SK-N-SH treated with all-trans-retinoic acid at 6 μM for 48 hours (cell line): ENCODE measurements around the gene SLC2A11.

Experiments used
- ATAC-seq: fragments of 200-7000 bp; cut with Tn5 transposase; 3 replicates; pipeline ENCODE4 v1.9.1; 2020; ENCODE audit warnings: mild to moderate bottlenecking, moderate library complexity
- BACH2 ChIP-seq: fragments of 250-450 bp; sonication (Bioruptor Pico); IDR thresholded peaks from 2 replicates; pipeline ENCODE4 v1.9.0; 2021; ENCODE audit warnings: mild to moderate bottlenecking, borderline replicate concordance
- CSDC2 ChIP-seq: fragments of 250-450 bp; sonication (Bioruptor Pico); IDR thresholded peaks from 2 replicates; pipeline ENCODE4 v1.5.0; 2020; ENCODE audit warnings: mild to moderate bottlenecking, moderate library complexity
- ESRRG ChIP-seq: fragments of 250-450 bp; sonication (Bioruptor Pico); IDR thresholded peaks from 2 replicates; pipeline ENCODE4 v1.6.1; 2021; ENCODE audit warnings: mild to moderate bottlenecking
- OSR1 ChIP-seq: fragments of 250-450 bp; sonication (Bioruptor Pico); IDR thresholded peaks from 2 replicates; pipeline ENCODE4 v1.8.0; 2022; ENCODE audit warnings: moderate library complexity, mild to moderate bottlenecking, inconsistent platforms
- SNAI2 ChIP-seq: fragments of 250-450 bp; sonication (Bioruptor Pico); IDR thresholded peaks from 2 replicates; pipeline ENCODE4 v1.5.0; 2020; ENCODE audit warnings: mild to moderate bottlenecking, moderate library complexity
- TCF4 ChIP-seq: fragments of 250-450 bp; sonication (Bioruptor Pico); IDR thresholded peaks from 2 replicates; pipeline ENCODE4 v1.8.0; 2021; ENCODE audit warnings: mild to moderate bottlenecking, moderate library complexity, borderline replicate concordance
- TOX ChIP-seq: fragments of 250-450 bp; sonication (Bioruptor Pico); IDR thresholded peaks from 2 replicates; pipeline ENCODE4 v1.8.0; 2021; ENCODE audit warnings: mild to moderate bottlenecking, moderate library complexity, borderline replicate concordance
- ZFP30 ChIP-seq: fragments of 450-650 bp; formaldehyde crosslinking; IDR thresholded peaks from 2 replicates; pipeline ENCODE4 v1.5.0; 2022; ENCODE audit warnings: mild to moderate bottlenecking, moderate library complexity
- ZNF565 ChIP-seq: fragments of 450-650 bp; formaldehyde crosslinking; conservative IDR thresholded peaks from 2 replicates; pipeline ENCODE4 v1.5.0; 2020; ENCODE audit warnings: low read depth, mild to moderate bottlenecking, moderate library complexity
- TF ChIP-seq, protein P1 (sequence below): fragments of 250-450 bp; sonication (Bioruptor Pico); IDR thresholded peaks from 2 replicates; pipeline ENCODE4 v1.5.0; 2020; ENCODE audit warnings: mild to moderate bottlenecking, moderate library complexity
- TF ChIP-seq, protein P2 (sequence below): fragments of 250-450 bp; sonication (Bioruptor Pico); IDR thresholded peaks from 2 replicates; pipeline ENCODE4 v1.5.1; 2021; ENCODE audit warnings: mild to moderate bottlenecking, moderate library complexity
- TF ChIP-seq, protein P3 (sequence below): fragments of 250-450 bp; sonication (Bioruptor Pico); IDR thresholded peaks from 2 replicates; pipeline ENCODE4 v1.5.1; 2020; ENCODE audit warnings: low read depth, mild to moderate bottlenecking, moderate library complexity
- TF ChIP-seq, protein P4 (sequence below): fragments of 250-450 bp; sonication (Bioruptor Pico); IDR thresholded peaks from 2 replicates; pipeline ENCODE4 v1.8.0; 2021; ENCODE audit warnings: low read depth, mild to moderate bottlenecking, moderate library complexity, borderline replicate concordance

The SLC2A11 gene

DNA sequence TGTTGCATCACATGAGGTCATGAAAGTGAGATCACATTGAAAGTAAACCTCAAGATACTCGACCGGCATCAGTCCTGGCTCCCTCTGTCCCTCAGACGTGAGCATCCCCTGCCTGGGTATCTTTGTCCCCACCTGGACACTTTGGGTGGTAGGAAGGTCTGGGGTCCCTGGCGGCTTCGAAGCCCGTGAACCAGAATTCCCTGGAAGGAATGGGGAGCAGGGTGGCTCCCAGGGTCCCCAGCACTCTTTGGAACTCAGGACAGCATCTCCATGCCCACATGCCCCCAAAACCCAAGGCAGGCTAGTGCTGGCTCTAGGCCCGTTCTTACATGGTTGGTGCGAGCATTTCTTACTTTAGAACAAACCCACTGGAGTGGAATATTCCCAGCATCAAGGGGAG, 26.4 kb upstream of the SLC2A11 start:
- TF ChIP-seq TCF4 (CRISPR knock-in tag) (no peak), ESRRG (CRISPR knock-in tag) (no peak), CSDC2 (CRISPR knock-in tag) (no peak), ZNF565 (CRISPR knock-in tag) (no peak), BACH2 (CRISPR knock-in tag) (no peak), OSR1 (no peak), TOX (CRISPR knock-in tag) (no peak)
- TF ChIP-seq, protein P1, sequence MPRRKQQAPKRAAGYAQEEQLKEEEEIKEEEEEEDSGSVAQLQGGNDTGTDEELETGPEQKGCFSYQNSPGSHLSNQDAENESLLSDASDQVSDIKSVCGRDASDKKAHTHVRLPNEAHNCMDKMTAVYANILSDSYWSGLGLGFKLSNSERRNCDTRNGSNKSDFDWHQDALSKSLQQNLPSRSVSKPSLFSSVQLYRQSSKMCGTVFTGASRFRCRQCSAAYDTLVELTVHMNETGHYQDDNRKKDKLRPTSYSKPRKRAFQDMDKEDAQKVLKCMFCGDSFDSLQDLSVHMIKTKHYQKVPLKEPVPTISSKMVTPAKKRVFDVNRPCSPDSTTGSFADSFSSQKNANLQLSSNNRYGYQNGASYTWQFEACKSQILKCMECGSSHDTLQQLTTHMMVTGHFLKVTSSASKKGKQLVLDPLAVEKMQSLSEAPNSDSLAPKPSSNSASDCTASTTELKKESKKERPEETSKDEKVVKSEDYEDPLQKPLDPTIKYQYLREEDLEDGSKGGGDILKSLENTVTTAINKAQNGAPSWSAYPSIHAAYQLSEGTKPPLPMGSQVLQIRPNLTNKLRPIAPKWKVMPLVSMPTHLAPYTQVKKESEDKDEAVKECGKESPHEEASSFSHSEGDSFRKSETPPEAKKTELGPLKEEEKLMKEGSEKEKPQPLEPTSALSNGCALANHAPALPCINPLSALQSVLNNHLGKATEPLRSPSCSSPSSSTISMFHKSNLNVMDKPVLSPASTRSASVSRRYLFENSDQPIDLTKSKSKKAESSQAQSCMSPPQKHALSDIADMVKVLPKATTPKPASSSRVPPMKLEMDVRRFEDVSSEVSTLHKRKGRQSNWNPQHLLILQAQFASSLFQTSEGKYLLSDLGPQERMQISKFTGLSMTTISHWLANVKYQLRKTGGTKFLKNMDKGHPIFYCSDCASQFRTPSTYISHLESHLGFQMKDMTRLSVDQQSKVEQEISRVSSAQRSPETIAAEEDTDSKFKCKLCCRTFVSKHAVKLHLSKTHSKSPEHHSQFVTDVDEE (CRISPR knock-in tag) = no peak
- TF ChIP-seq, all 23 proteins: peak for 0
- no peak for ATAC-seq

DNA sequence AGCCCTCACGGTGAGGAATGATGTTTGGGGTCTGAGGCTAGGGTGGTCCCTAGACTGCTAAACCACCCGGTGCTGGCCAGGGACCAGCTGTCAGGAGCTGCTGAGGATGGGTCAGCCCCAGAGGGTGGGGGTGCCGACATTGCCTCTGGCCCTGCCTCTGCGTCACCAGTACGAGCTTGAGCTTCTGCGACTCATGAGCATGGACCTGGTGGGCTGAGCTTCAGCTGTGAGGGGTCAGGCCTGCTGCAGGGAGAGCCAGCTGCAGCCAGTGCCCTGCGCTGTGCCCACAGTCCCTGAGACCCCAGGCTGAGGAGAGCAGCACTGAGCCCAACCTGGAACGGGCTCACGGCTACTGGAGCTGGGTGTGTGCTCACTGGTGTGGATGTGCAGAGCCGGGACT, 25.9 kb upstream of the SLC2A11 start:
- ATAC-seq = no peak
- no peak for TF ChIP-seq SNAI2
- TF ChIP-seq ZNF565 (CRISPR knock-in tag) = no peak
- TF ChIP-seq, protein P2, sequence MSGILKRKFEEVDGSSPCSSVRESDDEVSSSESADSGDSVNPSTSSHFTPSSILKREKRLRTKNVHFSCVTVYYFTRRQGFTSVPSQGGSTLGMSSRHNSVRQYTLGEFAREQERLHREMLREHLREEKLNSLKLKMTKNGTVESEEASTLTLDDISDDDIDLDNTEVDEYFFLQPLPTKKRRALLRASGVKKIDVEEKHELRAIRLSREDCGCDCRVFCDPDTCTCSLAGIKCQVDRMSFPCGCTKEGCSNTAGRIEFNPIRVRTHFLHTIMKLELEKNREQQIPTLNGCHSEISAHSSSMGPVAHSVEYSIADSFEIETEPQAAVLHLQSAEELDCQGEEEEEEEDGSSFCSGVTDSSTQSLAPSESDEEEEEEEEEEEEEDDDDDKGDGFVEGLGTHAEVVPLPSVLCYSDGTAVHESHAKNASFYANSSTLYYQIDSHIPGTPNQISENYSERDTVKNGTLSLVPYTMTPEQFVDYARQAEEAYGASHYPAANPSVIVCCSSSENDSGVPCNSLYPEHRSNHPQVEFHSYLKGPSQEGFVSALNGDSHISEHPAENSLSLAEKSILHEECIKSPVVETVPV (CRISPR knock-in tag) = no peak
- TF ChIP-seq BACH2 (CRISPR knock-in tag) = no peak
- TF ChIP-seq TCF4 (CRISPR knock-in tag) = no peak

DNA sequence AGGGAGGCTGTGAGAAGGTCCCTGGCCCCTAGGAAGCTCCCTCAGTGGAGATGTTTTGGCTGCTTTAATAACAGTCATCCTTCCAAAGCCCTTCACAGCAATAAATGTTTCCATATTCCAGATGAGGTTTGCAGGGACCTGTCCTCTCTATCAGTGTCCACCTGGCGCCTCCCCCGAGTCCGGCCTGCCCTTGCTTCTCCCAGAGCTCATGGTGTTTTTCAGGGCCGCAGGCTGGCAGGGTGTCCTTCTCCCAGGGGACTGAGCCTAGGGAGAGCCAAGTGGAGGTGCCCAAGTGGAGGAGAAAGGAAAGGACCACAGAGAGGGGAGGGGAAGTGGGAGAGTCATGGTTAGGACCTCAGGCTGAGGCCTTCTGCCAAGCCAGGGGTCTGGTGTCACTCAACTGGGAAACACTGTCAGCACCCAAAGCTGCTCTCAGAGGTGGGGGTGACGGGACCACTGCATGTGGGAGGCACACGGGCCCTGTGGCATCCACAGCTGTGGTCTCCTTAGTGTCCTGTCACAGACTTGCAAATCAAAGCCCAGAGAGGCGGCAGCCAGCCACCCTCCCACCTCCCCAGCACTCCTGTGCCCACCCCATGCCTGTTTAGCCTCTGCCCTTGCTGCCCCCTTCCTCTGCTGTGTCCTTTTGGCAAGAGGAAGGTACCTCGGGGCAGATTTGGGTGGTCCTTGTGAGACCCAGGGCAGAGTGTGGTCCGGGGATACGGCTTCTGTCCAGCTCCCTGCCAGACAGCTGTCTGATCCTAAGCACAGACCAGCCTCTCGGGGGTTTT, 25.3 kb upstream of the SLC2A11 start:
- TF ChIP-seq, protein P3, sequence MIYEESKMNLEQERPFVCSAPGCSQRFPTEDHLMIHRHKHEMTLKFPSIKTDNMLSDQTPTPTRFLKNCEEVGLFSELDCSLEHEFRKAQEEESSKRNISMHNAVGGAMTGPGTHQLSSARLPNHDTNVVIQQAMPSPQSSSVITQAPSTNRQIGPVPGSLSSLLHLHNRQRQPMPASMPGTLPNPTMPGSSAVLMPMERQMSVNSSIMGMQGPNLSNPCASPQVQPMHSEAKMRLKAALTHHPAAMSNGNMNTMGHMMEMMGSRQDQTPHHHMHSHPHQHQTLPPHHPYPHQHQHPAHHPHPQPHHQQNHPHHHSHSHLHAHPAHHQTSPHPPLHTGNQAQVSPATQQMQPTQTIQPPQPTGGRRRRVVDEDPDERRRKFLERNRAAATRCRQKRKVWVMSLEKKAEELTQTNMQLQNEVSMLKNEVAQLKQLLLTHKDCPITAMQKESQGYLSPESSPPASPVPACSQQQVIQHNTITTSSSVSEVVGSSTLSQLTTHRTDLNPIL (CRISPR knock-in tag) = no peak
- TF ChIP-seq, protein P1 (CRISPR knock-in tag) = 0 out of 2 replicates have a peak, but pooled peaks have one; percentile 30
- TF ChIP-seq, all 23 proteins: peak for 1
- no peak; the same call in 2 of the 3 replicates for ATAC-seq

DNA sequence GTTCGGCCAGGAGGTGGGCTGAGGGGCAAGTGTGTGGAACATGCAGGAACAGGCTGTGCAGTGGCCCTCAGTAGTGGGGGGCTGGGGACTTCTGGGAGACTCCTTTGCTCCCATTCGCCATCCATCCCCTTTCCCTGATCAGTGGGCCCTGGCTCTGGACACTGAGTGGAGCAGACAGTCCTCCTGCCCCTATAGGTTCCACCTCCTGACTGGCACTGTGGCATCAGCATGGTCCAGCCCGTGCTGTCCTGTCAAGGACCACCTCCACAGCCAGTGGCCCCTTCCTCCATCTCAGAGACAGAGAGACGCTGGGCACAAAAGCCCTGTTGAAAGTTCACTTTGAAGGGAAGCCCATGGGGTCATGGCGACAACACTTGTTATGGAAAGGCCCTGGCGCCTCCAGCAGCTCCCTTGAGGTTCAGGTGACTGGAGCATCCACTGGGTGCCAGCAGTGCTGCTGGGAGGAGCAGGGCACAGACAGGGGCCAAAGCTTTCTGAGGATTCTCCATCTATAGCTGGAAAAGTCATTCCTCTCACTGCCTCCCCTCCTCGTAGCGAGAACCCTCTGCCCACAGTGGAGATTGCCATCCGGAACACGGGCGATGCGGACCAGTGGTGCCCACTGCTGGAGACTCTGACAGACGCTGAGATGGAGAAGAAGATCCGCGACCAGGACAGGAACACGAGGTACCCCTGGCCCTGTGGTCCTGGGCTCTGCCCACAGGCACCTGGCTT, 24.5 kb upstream of the SLC2A11 start:
- no peak for ATAC-seq
- no peak for TF ChIP-seq ZFP30 (CRISPR knock-in tag)
- TF ChIP-seq, protein P3 (CRISPR knock-in tag) = no peak
- no peak for TF ChIP-seq SNAI2
- TF ChIP-seq OSR1 = no peak
- no peak for TF ChIP-seq CSDC2 (CRISPR knock-in tag)
- TF ChIP-seq ZNF565 (CRISPR knock-in tag) = no peak
- TF ChIP-seq, protein P1 (CRISPR knock-in tag) = no peak
- TF ChIP-seq, protein P4, sequence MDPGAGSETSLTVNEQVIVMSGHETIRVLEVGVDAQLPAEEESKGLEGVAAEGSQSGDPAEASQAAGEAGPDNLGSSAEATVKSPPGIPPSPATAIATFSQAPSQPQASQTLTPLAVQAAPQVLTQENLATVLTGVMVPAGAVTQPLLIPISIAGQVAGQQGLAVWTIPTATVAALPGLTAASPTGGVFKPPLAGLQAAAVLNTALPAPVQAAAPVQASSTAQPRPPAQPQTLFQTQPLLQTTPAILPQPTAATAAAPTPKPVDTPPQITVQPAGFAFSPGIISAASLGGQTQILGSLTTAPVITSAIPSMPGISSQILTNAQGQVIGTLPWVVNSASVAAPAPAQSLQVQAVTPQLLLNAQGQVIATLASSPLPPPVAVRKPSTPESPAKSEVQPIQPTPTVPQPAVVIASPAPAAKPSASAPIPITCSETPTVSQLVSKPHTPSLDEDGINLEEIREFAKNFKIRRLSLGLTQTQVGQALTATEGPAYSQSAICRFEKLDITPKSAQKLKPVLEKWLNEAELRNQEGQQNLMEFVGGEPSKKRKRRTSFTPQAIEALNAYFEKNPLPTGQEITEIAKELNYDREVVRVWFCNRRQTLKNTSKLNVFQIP (CRISPR knock-in tag) = no peak
- TF ChIP-seq BACH2 (CRISPR knock-in tag) = no peak
- no peak for TF ChIP-seq ESRRG (CRISPR knock-in tag)
